Left cardiac atrium (tissue), 4 donors: ENCODE measurements around the gene FXYD6. TPM values are rescaled to one million over a fixed set of nuclear protein-coding genes. Genes with fewer than 3 reads are reported as not detected.
"Not testable (repeated sequence)": the region's sequence is repeated elsewhere in the genome, so short reads cannot be mapped to it uniquely, and the experiment has no call there.

Experiments
- ATAC-seq, 2 donors: fragments of 200-7000 bp; cut with Tn5 transposase; one replicate each; pipeline ENCODE4 v1.9.1; 2020; ENCODE audit warnings: mild to moderate bottlenecking in 2 of 2, moderate library complexity in 2 of 2
- DNase-seq: peaks from one replicate; pipeline ENCODE4 v3.0.0-alpha.2; 2020
- intact Hi-C, 2 donors: fragments of 100-400 bp; cut with DNase I; formaldehyde crosslinking; loops; one replicate each; pipeline versions ENCODE4 v1.14.1 to v1.15.1; 2022 to 2023
- long read RNA-seq: library from polyadenylated mRNA; unstranded; transcript quantifications from one replicate; pipeline ENCODE4 v2.0.0, GENCODE V29; 2021
- total RNA-seq, 2 donors: library from RNA; stranded (reverse); fragmentation: NEBNext Ultra II Directional; extraction: Animal tissue kit (Norgen Biotek cat#: 25700); gene quantifications; one replicate each; pipeline ENCODE4 v1.2.1, GENCODE V29; 2021
- donor health status: DM: no; HTN: yes; CAD: no.
- donor health status: DM: no; HTN: yes; CAD: no; lungs with severe emphysema.
- donor health status: DM: yes; HTN: yes; CAD: no.
- donor health status: Dilated cardiomyopathy.

The FXYD6 gene
- 10 to 100 TPM; 31.2 to 37.6 TPM for total RNA-seq
- long read RNA-seq, transcript FXYD6-204 (8 exons, 2,171 nt) = major isoform, 30 of 46 reads
- long read RNA-seq, partial matches to known transcripts = 4 of 46 reads
- long read RNA-seq, other reads (novel, unspliced or antisense) = 7 of 46 reads

- DNase-seq (peak; percentile 61), ATAC-seq (peak; percentile 74 to 85)
- intact Hi-C loops = no loop called here
Measured at GRCh38 chr11:117876341-117877119, at the start of gene FXYD6. Gene FXYD6 (minus strand): TSS chr11:117876658. CDS start chr11:117842776, 33,882 bp downstream.

GRCh38 chr11:117926166-117926565 lies 49.7 kb upstream of the FXYD6 start:
- intact Hi-C loops, ATAC-seq: not testable (repeated sequence)
- DNase-seq = peak; percentile 7

GRCh38 chr11:117925198-117925925 lies 48.9 kb upstream of the FXYD6 start:
- ATAC-seq = no peak
- intact Hi-C loops = no loop called here
- peak; percentile 1 for DNase-seq

GRCh38 chr11:117924631-117925170 lies 48.2 kb upstream of the FXYD6 start:
- ATAC-seq = no peak
- DNase-seq = peak; percentile 1
- intact Hi-C loops = no loop called here

GRCh38 chr11:117923773-117924172 lies 47.3 kb upstream of the FXYD6 start:
- intact Hi-C loops = no loop called here

GRCh38 chr11:117923275-117923674 lies 46.8 kb upstream of the FXYD6 start:
- intact Hi-C loops = no loop called here
- ATAC-seq (no peak), DNase-seq (no peak)

More at GRCh38 chr11:117923773-117924172, 47.3 kb upstream of the FXYD6 start:
- no peak for ATAC-seq
- peak; percentile 4 for DNase-seq

GRCh38 chr11:117921893-117922292 lies 45.4 kb upstream of the FXYD6 start:
- ATAC-seq (no peak), DNase-seq (no peak)

GRCh38 chr11:117921456-117921855 lies 45.0 kb upstream of the FXYD6 start:
- ATAC-seq (no peak), DNase-seq (no peak)
- intact Hi-C loops = no loop called here

More at GRCh38 chr11:117921893-117922292, 45.4 kb upstream of the FXYD6 start:
- intact Hi-C loops = no loop called here

- ATAC-seq = no peak
- intact Hi-C loops = no loop called here
Measured at GRCh38 chr11:117919781-117920221, 43.3 kb upstream of the FXYD6 start.

GRCh38 chr11:117919341-117919740 lies 42.9 kb upstream of the FXYD6 start:
- intact Hi-C loops = no loop called here
- ATAC-seq (no peak), DNase-seq (no peak)

More at GRCh38 chr11:117919781-117920221, 43.3 kb upstream of the FXYD6 start:
- DNase-seq = no peak

- ATAC-seq = no peak
- intact Hi-C loops = no loop called here
- DNase-seq = no peak
Measured at GRCh38 chr11:117918366-117919255, 42.2 kb upstream of the FXYD6 start.

GRCh38 chr11:117917591-117918151 lies 41.2 kb upstream of the FXYD6 start:
- no peak for DNase-seq
- intact Hi-C loops = no loop called here
- ATAC-seq = no peak

- ATAC-seq (no peak), DNase-seq (no peak)
- intact Hi-C loops = no loop called here
Measured at GRCh38 chr11:117916956-117917355, 40.5 kb upstream of the FXYD6 start.

GRCh38 chr11:117915672-117916235 lies 39.3 kb upstream of the FXYD6 start:
- intact Hi-C loops = no loop called here
- DNase-seq = no peak

GRCh38 chr11:117914991-117915618 lies 38.6 kb upstream of the FXYD6 start:
- DNase-seq (no peak), ATAC-seq (no peak)
- intact Hi-C loops = no loop called here

More at GRCh38 chr11:117915672-117916235, 39.3 kb upstream of the FXYD6 start:
- no peak for ATAC-seq

GRCh38 chr11:117914398-117914761 lies 37.9 kb upstream of the FXYD6 start:
- ATAC-seq = no peak
- DNase-seq = no peak
- intact Hi-C loops = no loop called here

GRCh38 chr11:117913736-117914397 lies 37.4 kb upstream of the FXYD6 start:
- DNase-seq (no peak), ATAC-seq (no peak)
- intact Hi-C loops = no loop called here
